Breast epithelium (tissue), 4 donors: ENCODE results near the gene AHI1. TPM values are rescaled to one million over a fixed set of nuclear protein-coding genes. Genes with fewer than 3 reads are reported as not detected.

ENCODE experiments used
- DNase-seq, 2 donors: peaks; one replicate each; pipeline ENCODE4 v3.0.0-alpha.2; 2019; ENCODE audit warnings: low spot score in 2 of 2
- H3K27ac ChIP-seq, 2 donors: fragments of 200-600 bp; sonication (generic) in 1 of 2; one replicate each; pipeline ENCODE4 v1.5.1; 2016 to 2019; ENCODE audit warnings: mild to moderate bottlenecking in 1 of 2
- H3K27me3 ChIP-seq, 2 donors: fragments of 200-600 bp; sonication (generic) in 1 of 2; one replicate each; pipeline versions ENCODE4 v1.5.1 to v1.6.0; 2017 to 2019; ENCODE audit warnings: control low read depth in 1 of 2, mild to moderate bottlenecking in 1 of 2
- H3K36me3 ChIP-seq: fragments of 200-600 bp; one replicate; pipeline ENCODE4 v1.5.1; 2019
- H3K4me1 ChIP-seq, 2 donors: fragments of 200-600 bp; sonication (generic); one replicate each; pipeline ENCODE4 v1.5.1; 2016 to 2019; ENCODE audit warnings: control low read depth in 1 of 2
- H3K4me3 ChIP-seq, 3 donors: fragments of 200-600 bp; sonication (generic); 1 replicate in 2 of 3; 2 replicates in 1 of 3; pipeline ENCODE4 v1.5.1; 2016 to 2019; ENCODE audit warnings: mild to moderate bottlenecking in 3 of 3, moderate library complexity in 2 of 3
- H3K9me3 ChIP-seq, 2 donors: fragments of 200-600 bp; sonication (generic) in 1 of 2; one replicate each; pipeline ENCODE4 v1.5.1; 2016 to 2019; ENCODE audit warnings: control low read depth in 1 of 2
- POLR2A ChIP-seq: fragments of 450-650 bp; IDR thresholded peaks from one replicate; pipeline ENCODE4 v1.6.1; 2016; ENCODE audit warnings: antibody characterized with exemption, mild to moderate bottlenecking, moderate library complexity
- POLR2AphosphoS5 ChIP-seq, 3 donors: sonication (generic); formaldehyde crosslinking; IDR thresholded peaks; one replicate each; pipeline ENCODE4 v1.6.1; 2017; ENCODE audit warnings: antibody characterized with exemption in 3 of 3
- intact Hi-C: fragments of 100-400 bp; cut with DNase I; formaldehyde crosslinking; loops from one replicate; pipeline ENCODE4 v1.15.1; 2023; ENCODE audit warnings: low total_unique reads
- total RNA-seq, 3 donors: library from RNA; depleted of rRNA; stranded (reverse); fragments of >200 nt; gene quantifications; one replicate each; pipeline ENCODE4 v1.1.0, GENCODE V29; 2016
- TF ChIP-seq, protein P1 (sequence below), 3 donors: fragments of 450-650 bp; IDR thresholded peaks; one replicate each; pipeline ENCODE4 v1.5.1; 2016 to 2017; ENCODE audit warnings: antibody characterized with exemption in 3 of 3, mild to moderate bottlenecking in 3 of 3, moderate library complexity in 3 of 3

AHI1 gene
- total RNA-seq, 3 donors from 2014 or later: 23.5 to 62.2 (median 49.8) TPM

GRCh38 chr6:135298455-135298854 lies 199.1 kb downstream of the AHI1 start:
- peaks cover 0 to 10% of the 10 kb centered on the region in 2 donors for H3K9me3 ChIP-seq
- H3K4me1 ChIP-seq: no peaks in the 10 kb centered on the region
- TF ChIP-seq POLR2AphosphoS5 (IDR thresholded peaks at IDR 0.05) (no peak), POLR2A (no peak)
- TF ChIP-seq, protein P1, sequence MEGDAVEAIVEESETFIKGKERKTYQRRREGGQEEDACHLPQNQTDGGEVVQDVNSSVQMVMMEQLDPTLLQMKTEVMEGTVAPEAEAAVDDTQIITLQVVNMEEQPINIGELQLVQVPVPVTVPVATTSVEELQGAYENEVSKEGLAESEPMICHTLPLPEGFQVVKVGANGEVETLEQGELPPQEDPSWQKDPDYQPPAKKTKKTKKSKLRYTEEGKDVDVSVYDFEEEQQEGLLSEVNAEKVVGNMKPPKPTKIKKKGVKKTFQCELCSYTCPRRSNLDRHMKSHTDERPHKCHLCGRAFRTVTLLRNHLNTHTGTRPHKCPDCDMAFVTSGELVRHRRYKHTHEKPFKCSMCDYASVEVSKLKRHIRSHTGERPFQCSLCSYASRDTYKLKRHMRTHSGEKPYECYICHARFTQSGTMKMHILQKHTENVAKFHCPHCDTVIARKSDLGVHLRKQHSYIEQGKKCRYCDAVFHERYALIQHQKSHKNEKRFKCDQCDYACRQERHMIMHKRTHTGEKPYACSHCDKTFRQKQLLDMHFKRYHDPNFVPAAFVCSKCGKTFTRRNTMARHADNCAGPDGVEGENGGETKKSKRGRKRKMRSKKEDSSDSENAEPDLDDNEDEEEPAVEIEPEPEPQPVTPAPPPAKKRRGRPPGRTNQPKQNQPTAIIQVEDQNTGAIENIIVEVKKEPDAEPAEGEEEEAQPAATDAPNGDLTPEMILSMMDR (IDR thresholded peaks at IDR 0.05): no peak
- no peak overlapping the region for H3K4me3 ChIP-seq
- intact Hi-C loops: no loop called here
- H3K27me3 ChIP-seq: no peaks in the 10 kb centered on the region
- H3K36me3 ChIP-seq: no peaks in the 10 kb centered on the region
- DNase-seq: no peak
- no peak overlapping the region for H3K27ac ChIP-seq

DNA sequence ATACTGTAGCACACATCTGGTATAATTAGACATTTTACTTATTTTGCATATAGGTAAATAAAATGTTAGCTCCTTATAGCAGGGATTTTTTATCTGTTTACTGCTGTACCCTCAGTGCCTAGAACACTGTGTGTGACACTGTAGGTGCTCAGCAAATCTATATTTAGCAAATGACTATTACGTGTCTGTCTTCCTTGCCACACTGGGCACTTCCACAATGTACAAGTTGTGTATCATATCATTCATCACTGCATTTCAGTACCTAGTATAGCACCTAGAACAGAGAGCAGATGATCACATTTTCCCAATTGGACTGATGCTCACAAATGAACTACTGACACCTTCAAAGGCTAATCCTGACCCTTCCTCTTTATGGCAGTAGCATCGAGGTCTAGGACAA lies 200.8 kb downstream of the AHI1 start:
- no peak overlapping the region for H3K27ac ChIP-seq
- TF ChIP-seq POLR2AphosphoS5 (IDR thresholded peaks at IDR 0.05) (no peak), POLR2A (no peak)
- TF ChIP-seq, protein P1 (IDR thresholded peaks at IDR 0.05): no peak
- H3K4me3 ChIP-seq: no peak overlapping the region
- DNase-seq: no peak
- no peaks in the 10 kb centered on the region for H3K4me1 ChIP-seq
- intact Hi-C loops: no loop called here
- H3K9me3 ChIP-seq: peaks cover 0 to 10% of the 10 kb centered on the region in 2 donors
- no peaks in the 10 kb centered on the region for H3K27me3 ChIP-seq
- H3K36me3 ChIP-seq: no peaks in the 10 kb centered on the region

DNA sequence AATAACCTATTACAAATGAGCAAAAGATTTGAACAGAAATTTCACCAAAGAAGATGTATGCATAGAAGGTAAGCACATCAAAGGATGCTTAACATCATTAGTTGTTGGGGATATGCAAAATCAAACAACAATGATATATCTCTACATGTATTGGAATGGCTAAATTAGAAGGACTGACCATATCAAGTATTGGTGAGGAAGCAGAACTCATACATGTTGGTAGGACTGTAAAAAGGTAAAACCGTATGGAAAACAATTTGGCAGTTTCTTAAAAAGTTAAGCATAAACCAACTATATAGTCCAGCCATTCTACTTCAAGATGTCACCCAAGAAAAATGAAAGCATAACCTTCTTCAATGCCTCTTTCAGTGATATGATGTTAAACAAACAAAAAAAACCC lies 202.5 kb downstream of the AHI1 start:
- Histone ChIP-seq H3K36me3 (no peaks in the 10 kb centered on the region), H3K4me3 (no peak overlapping the region), H3K27me3 (no peaks in the 10 kb centered on the region), H3K4me1 (no peaks in the 10 kb centered on the region), H3K9me3 (peaks cover 0 to 10% of the 10 kb centered on the region in 2 donors), H3K27ac (no peak overlapping the region)
- intact Hi-C loops: no loop called here
- DNase-seq: no peak
- TF ChIP-seq POLR2A (no peak), POLR2AphosphoS5 (IDR thresholded peaks at IDR 0.05) (no peak)
- TF ChIP-seq, protein P1 (IDR thresholded peaks at IDR 0.05): no peak

- Histone ChIP-seq H3K27me3 (no peaks in the 10 kb centered on the region), H3K4me1 (no peaks in the 10 kb centered on the region), H3K4me3 (no peak overlapping the region), H3K27ac (no peak overlapping the region), H3K36me3 (no peaks in the 10 kb centered on the region), H3K9me3 (peaks cover 0 to 10% of the 10 kb centered on the region in 2 donors)
- TF ChIP-seq POLR2AphosphoS5 (IDR thresholded peaks at IDR 0.05) (no peak), POLR2A (no peak)
- TF ChIP-seq, protein P1 (IDR thresholded peaks at IDR 0.05): no peak
- no peak for DNase-seq
- intact Hi-C loops: no loop called here
Measured at GRCh38 chr6:135291288-135292076, 206.1 kb downstream of the AHI1 start.

GRCh38 chr6:135289816-135290215 lies 207.7 kb downstream of the AHI1 start:
- H3K27ac ChIP-seq: no peak overlapping the region
- H3K4me3 ChIP-seq: no peak overlapping the region
- TF ChIP-seq POLR2A (no peak), POLR2AphosphoS5 (IDR thresholded peaks at IDR 0.05) (no peak)
- TF ChIP-seq, protein P1 (IDR thresholded peaks at IDR 0.05): no peak
- H3K36me3 ChIP-seq: no peaks in the 10 kb centered on the region
- no peak for DNase-seq
- no peaks in the 10 kb centered on the region for H3K9me3 ChIP-seq
- H3K4me1 ChIP-seq: no peaks in the 10 kb centered on the region
- H3K27me3 ChIP-seq: no peaks in the 10 kb centered on the region
- intact Hi-C loops: no loop called here
